ENCODE results near the gene CST7.

The CST7 gene

DNA sequence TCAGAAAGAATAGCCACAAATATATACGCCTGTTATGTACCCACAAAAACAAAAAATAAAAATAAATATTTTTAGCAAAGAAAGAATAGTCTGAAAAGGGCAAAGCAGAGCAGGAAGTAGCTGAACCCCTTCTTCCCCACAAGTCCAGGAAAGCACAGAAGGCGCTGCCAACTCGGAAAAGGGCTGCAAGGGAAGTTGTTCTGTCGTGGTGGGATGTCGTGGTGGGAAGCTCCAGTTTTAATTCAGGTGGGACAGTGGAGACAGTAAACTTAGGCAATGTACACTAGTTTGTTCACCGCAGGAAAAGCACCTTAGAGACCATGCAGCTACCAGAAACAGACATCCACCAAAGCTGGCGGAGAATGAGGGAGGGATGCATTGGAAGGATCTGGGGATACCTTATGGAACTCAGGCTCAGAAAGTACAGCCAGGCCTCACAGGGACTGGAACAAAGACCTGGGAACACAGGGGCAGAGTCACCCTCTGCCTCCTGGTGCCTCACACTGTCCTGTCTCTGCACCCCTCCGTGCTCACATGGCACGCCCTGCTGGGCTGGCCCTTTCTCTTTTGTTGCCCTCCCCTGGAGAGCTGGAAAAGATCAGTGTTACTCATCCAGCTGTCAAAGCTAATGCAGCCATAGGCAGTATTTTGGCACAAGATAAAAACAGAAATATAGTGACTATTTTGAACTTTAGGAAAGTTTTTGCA is 46.8 kb downstream of the CST7 start:
- Histone ChIP-seq H3K4me2 (ENCODE audit: low read depth, low read length, poor library complexity, severe bottlenecking) (no peak overlapping the region), H3K9ac (ENCODE audit: low read length) (no peak overlapping the region), H3K9me3 (ENCODE audit: insufficient read depth, low read length) (no peaks in the 10 kb centered on the region), H3K79me2 (ENCODE audit: insufficient read depth, low read length) (no peaks in the 10 kb centered on the region; the same call in 1 of the 2 replicates), H4K20me1 (ENCODE audit: low read depth, low read length) (no peaks in the 10 kb centered on the region), H3K9me2 (replicated peaks; ENCODE audit: insufficient read depth, low read length) (no peaks in the 10 kb centered on the region), H3F3A (ENCODE audit: insufficient read depth) (no peaks in the 10 kb centered on the region), H3K4me3 (ENCODE audit: insufficient read depth, low read length, poor library complexity, severe bottlenecking) (no peak overlapping the region), H3K27me3 (ENCODE audit: low read length) (no peaks in the 10 kb centered on the region), H3K27ac (ENCODE audit: low read depth, low read length) (no peak overlapping the region), H3K36me3 (ENCODE audit: low read length) (no peaks in the 10 kb centered on the region), H2AFZ (ENCODE audit: low read depth, low read length, severe bottlenecking) (no peak overlapping the region)
- TF ChIP-seq, protein P1, sequence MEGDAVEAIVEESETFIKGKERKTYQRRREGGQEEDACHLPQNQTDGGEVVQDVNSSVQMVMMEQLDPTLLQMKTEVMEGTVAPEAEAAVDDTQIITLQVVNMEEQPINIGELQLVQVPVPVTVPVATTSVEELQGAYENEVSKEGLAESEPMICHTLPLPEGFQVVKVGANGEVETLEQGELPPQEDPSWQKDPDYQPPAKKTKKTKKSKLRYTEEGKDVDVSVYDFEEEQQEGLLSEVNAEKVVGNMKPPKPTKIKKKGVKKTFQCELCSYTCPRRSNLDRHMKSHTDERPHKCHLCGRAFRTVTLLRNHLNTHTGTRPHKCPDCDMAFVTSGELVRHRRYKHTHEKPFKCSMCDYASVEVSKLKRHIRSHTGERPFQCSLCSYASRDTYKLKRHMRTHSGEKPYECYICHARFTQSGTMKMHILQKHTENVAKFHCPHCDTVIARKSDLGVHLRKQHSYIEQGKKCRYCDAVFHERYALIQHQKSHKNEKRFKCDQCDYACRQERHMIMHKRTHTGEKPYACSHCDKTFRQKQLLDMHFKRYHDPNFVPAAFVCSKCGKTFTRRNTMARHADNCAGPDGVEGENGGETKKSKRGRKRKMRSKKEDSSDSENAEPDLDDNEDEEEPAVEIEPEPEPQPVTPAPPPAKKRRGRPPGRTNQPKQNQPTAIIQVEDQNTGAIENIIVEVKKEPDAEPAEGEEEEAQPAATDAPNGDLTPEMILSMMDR (IDR thresholded peaks at IDR 0.05; ENCODE audit: insufficient read depth, low read length, poor library complexity, severe bottlenecking), result no peak
- no peak for TF ChIP-seq EZH2phosphoT487 (conservative IDR thresholded peaks at IDR 0.05; ENCODE audit: low read length)

DNA sequence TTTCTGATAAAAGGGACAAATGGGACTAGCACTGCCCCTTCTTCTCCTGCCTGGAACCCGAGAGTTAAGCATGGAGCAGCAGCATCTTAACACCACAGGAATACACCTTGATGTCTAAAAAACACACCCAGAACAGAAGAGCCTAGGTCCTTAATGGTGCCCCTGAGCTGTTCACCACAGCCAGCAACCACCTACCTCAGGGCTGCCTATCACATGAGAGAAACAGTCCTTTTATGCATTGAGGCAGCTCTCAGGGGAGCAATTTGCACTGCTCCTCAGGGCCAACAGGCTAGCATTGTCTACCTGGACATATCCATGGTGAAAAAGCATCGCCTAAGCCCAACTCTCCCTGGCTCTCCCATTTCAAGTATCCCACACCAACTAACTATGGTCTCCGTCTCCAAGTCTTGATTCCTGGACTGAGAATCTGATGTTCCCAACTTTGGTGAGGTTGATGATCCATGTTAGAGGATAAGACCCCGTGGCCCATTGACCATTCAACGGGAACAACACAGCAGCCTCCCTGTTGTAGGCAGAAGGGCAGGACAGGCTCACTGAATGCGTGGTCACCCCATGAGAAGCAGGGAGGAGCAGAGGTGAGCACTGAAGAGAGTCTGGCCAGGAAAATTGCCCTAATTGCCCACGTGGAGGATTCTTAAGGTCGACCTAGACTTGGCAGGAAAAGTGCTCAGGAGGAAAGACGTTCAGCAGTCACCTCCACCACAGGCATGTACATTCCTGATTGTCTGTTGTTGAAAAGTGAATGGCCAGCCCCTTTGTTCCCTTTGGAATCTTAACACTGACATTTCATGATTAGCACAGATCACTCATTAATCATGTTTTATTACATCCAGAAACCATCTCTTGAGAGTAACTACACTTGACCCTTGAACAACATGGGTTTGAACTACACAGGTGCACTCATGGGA is 47.6 kb downstream of the CST7 start:
- no peak overlapping the region for H2AFZ ChIP-seq (ENCODE audit: low read depth, low read length, severe bottlenecking)
- no peaks in the 10 kb centered on the region for H3F3A ChIP-seq (ENCODE audit: insufficient read depth)
- no peaks in the 10 kb centered on the region for H3K79me2 ChIP-seq (ENCODE audit: insufficient read depth, low read length)
- no peaks in the 10 kb centered on the region for H3K9me2 ChIP-seq (replicated peaks; ENCODE audit: insufficient read depth, low read length)
- no peak overlapping the region for H3K27ac ChIP-seq (ENCODE audit: low read depth, low read length)
- no peaks in the 10 kb centered on the region for H3K27me3 ChIP-seq (ENCODE audit: low read length)
- H3K4me3 ChIP-seq (ENCODE audit: insufficient read depth, low read length, poor library complexity, severe bottlenecking), result no peak overlapping the region
- H3K9me3 ChIP-seq (ENCODE audit: insufficient read depth, low read length), result no peaks in the 10 kb centered on the region
- TF ChIP-seq EZH2phosphoT487 (conservative IDR thresholded peaks at IDR 0.05; ENCODE audit: low read length), result no peak
- TF ChIP-seq, protein P1 (IDR thresholded peaks at IDR 0.05; ENCODE audit: insufficient read depth, low read length, poor library complexity, severe bottlenecking), result no peak
- H4K20me1 ChIP-seq (ENCODE audit: low read depth, low read length), result no peaks in the 10 kb centered on the region
- H3K9ac ChIP-seq (ENCODE audit: low read length), result no peak overlapping the region
- H3K4me2 ChIP-seq (ENCODE audit: low read depth, low read length, poor library complexity, severe bottlenecking), result no peak overlapping the region
- no peaks in the 10 kb centered on the region for H3K36me3 ChIP-seq (ENCODE audit: low read length)

DNA sequence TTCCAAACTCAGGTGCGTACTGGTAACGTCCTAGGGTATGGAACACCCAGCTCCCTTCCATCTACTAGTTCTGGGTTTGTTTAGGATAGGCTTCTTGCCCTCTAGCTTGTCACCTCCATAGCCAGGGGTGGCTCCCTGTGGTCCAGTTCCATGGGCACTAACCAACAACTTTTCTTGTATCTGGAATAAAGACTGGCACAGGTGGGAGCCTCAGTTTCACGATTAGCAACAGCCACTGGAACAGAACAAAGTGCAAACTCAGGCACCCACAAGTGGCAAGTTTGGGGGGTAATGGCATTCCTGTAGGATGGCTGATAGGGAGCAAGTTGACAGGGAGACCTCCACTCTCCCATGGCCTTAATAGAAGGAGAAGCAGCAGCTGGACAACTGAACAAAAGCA is 49.1 kb downstream of the CST7 start:
- Histone ChIP-seq H4K20me1 (ENCODE audit: low read depth, low read length) (no peaks in the 10 kb centered on the region), H3F3A (ENCODE audit: insufficient read depth) (no peaks in the 10 kb centered on the region), H2AFZ (ENCODE audit: low read depth, low read length, severe bottlenecking) (no peak overlapping the region), H3K9me3 (ENCODE audit: insufficient read depth, low read length) (no peaks in the 10 kb centered on the region), H3K79me2 (ENCODE audit: insufficient read depth, low read length) (no peaks in the 10 kb centered on the region), H3K27ac (ENCODE audit: low read depth, low read length) (no peak overlapping the region), H3K27me3 (ENCODE audit: low read length) (no peaks in the 10 kb centered on the region), H3K4me2 (ENCODE audit: low read depth, low read length, poor library complexity, severe bottlenecking) (no peak overlapping the region), H3K9ac (ENCODE audit: low read length) (no peak overlapping the region), H3K4me3 (ENCODE audit: insufficient read depth, low read length, poor library complexity, severe bottlenecking) (no peak overlapping the region), H3K9me2 (replicated peaks; ENCODE audit: insufficient read depth, low read length) (no peaks in the 10 kb centered on the region), H3K36me3 (ENCODE audit: low read length) (no peaks in the 10 kb centered on the region)
- TF ChIP-seq EZH2phosphoT487 (conservative IDR thresholded peaks at IDR 0.05; ENCODE audit: low read length), result no peak
- TF ChIP-seq, protein P1 (IDR thresholded peaks at IDR 0.05; ENCODE audit: insufficient read depth, low read length, poor library complexity, severe bottlenecking), result no peak
